HCT116 (cell line): ENCODE measurements around the gene KRTAP10-9. TPM values are rescaled to one million over a fixed set of nuclear protein-coding genes. Genes with fewer than 3 reads are reported as not detected.

Experiments used
- ATAC-seq: fragments of 200-7000 bp; cut with Tn5 transposase; 2 replicates; pipeline ENCODE4 v1.9.1; 2020; ENCODE audit warnings: mild to moderate bottlenecking, moderate library complexity
- BruUV-seq: library from RNA; stranded (reverse); fragments of 400-500 nt; replicated peaks from 2 replicates; lab custom pipeline; 2021; lab: Mats Ljungman, UMichigan
- CTCF ChIA-PET: fragments of 300-600 bp; sonication (Branson Sonifier 250); formaldehyde crosslinking; loops from one replicate; lab custom pipeline; 2021; ENCODE audit warnings: antibody characterized with exemption; lab: Charles Lee
- POLR2A ChIA-PET: fragments of 300-600, 350-600 bp; sonication (Branson Sonifier 250); formaldehyde crosslinking; loops from one replicate; lab custom pipeline; 2021; ENCODE audit warnings: antibody characterized with exemption; lab: Charles Lee
- RAD21 ChIA-PET, 2 experiments: fragments of 300-600 bp; sonication (Branson Sonifier 250); formaldehyde crosslinking; loops; one replicate each; lab custom pipeline; 2023; ENCODE audit warnings: low total read pairs in 2 of 2; ENCODE audit not compliant: uncharacterized antibody in 2 of 2, unreplicated experiment in 2 of 2, low non-redundant PET in 1 of 2; lab: Charles Lee
- DNase-seq: peaks from one replicate; pipeline ENCODE4 v3.0.0-alpha.2; 2010; ENCODE audit warnings: low read depth, low spot score
- H2AFZ ChIP-seq: fragments of 200-600 bp; shearing (Covaris generic), sonication (generic); 2 replicates; pipeline ENCODE4 v1.6.1; 2017; ENCODE audit warnings: low read depth, mixed run types, mixed read lengths, antibody characterized with exemption, low read length; ENCODE audit not compliant: poor library complexity, severe bottlenecking
- H3K27ac ChIP-seq: 2 replicates; pipeline ENCODE4 v1.5.1; 2012; ENCODE audit warnings: low read depth, low read length
- H3K27me3 ChIP-seq: fragments of 200-600 bp; sonication (generic); 2 replicates; pipeline ENCODE4 v1.6.1; 2016; ENCODE audit warnings: mixed run types, low read length, mixed read lengths; ENCODE audit not compliant: insufficient read depth
- H3K36me3 ChIP-seq, 2 experiments: fragments of 200-500 bp in 1 of 2; fragments of 200-600 bp in 1 of 2; sonication (Bioruptor generic) in 1 of 2; sonication (generic) in 1 of 2; 2 replicates each; pipeline versions ENCODE4 v1.5.1 to v1.6.1; 2014 to 2016; ENCODE audit warnings: low read length in 2 of 2, inconsistent platforms in 1 of 2, mixed read lengths in 1 of 2, mixed run types in 1 of 2; ENCODE audit not compliant: insufficient read depth in 2 of 2, control insufficient read depth in 1 of 2
- H3K4me1 ChIP-seq, 2 experiments: fragments of 200-600 bp in 1 of 2; sonication (generic) in 1 of 2; 2 replicates each; pipeline versions ENCODE4 v1.5.1 to v1.6.1; 2012 to 2017; ENCODE audit warnings: low read length in 2 of 2, inconsistent platforms in 1 of 2, mild to moderate bottlenecking in 1 of 2, mixed read lengths in 1 of 2, mixed run types in 1 of 2, moderate library complexity in 1 of 2; ENCODE audit not compliant: insufficient read depth in 2 of 2, control insufficient read depth in 1 of 2
- H3K4me2 ChIP-seq: fragments of 200-600 bp; sonication (generic); 2 replicates; pipeline ENCODE4 v1.6.1; 2017; ENCODE audit warnings: mixed run types, low read length, mixed read lengths
- H3K4me3 ChIP-seq, 2 experiments: fragments of 200-600 bp in 1 of 2; sonication (generic) in 1 of 2; replicated peaks in 1 of 2; 2 replicates each; pipeline ENCODE4 v1.5.1; 2011 to 2016; ENCODE audit warnings: low read length in 2 of 2, control low read depth in 1 of 2, low read depth in 1 of 2, mild to moderate bottlenecking in 1 of 2, mixed read lengths in 1 of 2, mixed run types in 1 of 2
- H3K79me2 ChIP-seq: fragments of 200-600 bp; sonication (generic); 2 replicates; pipeline ENCODE4 v1.6.1; 2017; ENCODE audit warnings: mild to moderate bottlenecking, mixed run types, low read length, moderate library complexity, mixed read lengths; ENCODE audit not compliant: insufficient read depth
- H3K9ac ChIP-seq: fragments of 200-600 bp; sonication (generic); 2 replicates; pipeline ENCODE4 v1.6.1; 2016; ENCODE audit warnings: low read length, mixed read lengths
- H3K9me2 ChIP-seq: fragments of 200-600 bp; sonication (generic), shearing (Covaris generic); 2 replicates; pipeline ENCODE4 v1.6.1; 2017; ENCODE audit warnings: mixed run types, mild to moderate bottlenecking, moderate library complexity; ENCODE audit not compliant: insufficient read depth
- H3K9me3 ChIP-seq, 2 experiments: fragments of 200-500 bp in 1 of 2; fragments of 200-600 bp in 1 of 2; sonication (Bioruptor generic) in 1 of 2; sonication (generic) in 1 of 2; 2 replicates each; pipeline ENCODE4 v1.6.1; 2014 to 2017; ENCODE audit warnings: low read length in 2 of 2, mixed read lengths in 2 of 2, inconsistent platforms in 1 of 2, low read depth in 1 of 2, mild to moderate bottlenecking in 1 of 2, mixed run types in 1 of 2, moderate library complexity in 1 of 2; ENCODE audit not compliant: control insufficient read depth in 1 of 2, insufficient read depth in 1 of 2
- H4K20me1 ChIP-seq: fragments of 200-600 bp; sonication (generic), shearing (Covaris generic); 2 replicates; pipeline ENCODE4 v1.6.1; 2017; ENCODE audit warnings: mixed run types, mild to moderate bottlenecking, moderate library complexity; ENCODE audit not compliant: insufficient read depth
- ATF3 ChIP-seq: IDR thresholded peaks from 2 replicates; pipeline ENCODE4 v1.6.1; 2012
- CBX3 ChIP-seq: IDR thresholded peaks from 2 replicates; pipeline ENCODE4 v1.6.1; 2012; ENCODE audit warnings: low read depth
- ELF1 ChIP-seq: IDR thresholded peaks from 2 replicates; pipeline ENCODE4 v1.6.1; 2012; ENCODE audit warnings: low read depth, borderline replicate concordance
- EZH2 ChIP-seq: fragments of 200-600 bp; sonication (generic); IDR thresholded peaks from 2 replicates; pipeline ENCODE4 v1.6.1; 2017; ENCODE audit warnings: antibody characterized with exemption, mixed run types
- EZH2phosphoT487 ChIP-seq: fragments of 200-600 bp; IDR thresholded peaks from 2 replicates; pipeline ENCODE4 v1.6.1; 2018; ENCODE audit warnings: antibody characterized with exemption, borderline replicate concordance
- JUND ChIP-seq: IDR thresholded peaks from 2 replicates; pipeline ENCODE4 v1.6.1; 2012
- POLR2A ChIP-seq: IDR thresholded peaks from 2 replicates; pipeline ENCODE4 v1.7.0; 2011; ENCODE audit warnings: borderline replicate concordance; ENCODE audit not compliant: insufficient read depth, insufficient read length; ENCODE audit errors: extremely low read depth
- POLR2AphosphoS5 ChIP-seq: IDR thresholded peaks from 2 replicates; pipeline ENCODE4 v1.6.1; 2011; ENCODE audit warnings: mild to moderate bottlenecking, low read depth, low read length, moderate library complexity
- RAD21 ChIP-seq: IDR thresholded peaks from 2 replicates; pipeline ENCODE4 v1.6.1; 2012; ENCODE audit warnings: low read depth, mild to moderate bottlenecking
- SIN3A ChIP-seq: IDR thresholded peaks from 2 replicates; pipeline ENCODE4 v1.6.1; 2012; ENCODE audit warnings: low read depth
- SP1 ChIP-seq: IDR thresholded peaks from 2 replicates; pipeline ENCODE4 v1.6.1; 2012; ENCODE audit warnings: low read depth
- TCF7L2 ChIP-seq: IDR thresholded peaks from 2 replicates; pipeline ENCODE4 v1.7.0; 2011; ENCODE audit warnings: borderline replicate concordance, inconsistent platforms; ENCODE audit not compliant: insufficient read depth, insufficient read length; ENCODE audit errors: extremely low read depth
- ZBTB33 ChIP-seq: IDR thresholded peaks from 2 replicates; pipeline ENCODE4 v1.6.1; 2011; ENCODE audit warnings: mild to moderate bottlenecking, low read length, moderate library complexity; ENCODE audit not compliant: insufficient replicate concordance; ENCODE audit errors: extremely low read depth
- ZFX ChIP-seq: fragments of 450-650 bp; IDR thresholded peaks from 2 replicates; pipeline ENCODE4 v1.6.1; 2017
- ZNF274 ChIP-seq: fragments of 200-500 bp; sonication (Bioruptor generic); IDR thresholded peaks from 2 replicates; pipeline ENCODE4 v1.6.1; 2014; ENCODE audit warnings: mild to moderate bottlenecking, low read depth, low read length, inconsistent platforms
- intact Hi-C: fragments of 100-400 bp; cut with micrococcal nuclease; formaldehyde crosslinking; loops from 2 replicates; pipeline ENCODE4 v1.10.0; 2022
- total RNA-seq: library from RNA; stranded (reverse); gene quantifications from one replicate; pipeline ENCODE4 v1.2.1, GENCODE V29; 2021; ENCODE audit not compliant: unreplicated experiment

The KRTAP10-9 gene
- total RNA-seq, 1 experiment from 2014 or later = not detected

GRCh38 chr21:44592446-44593311 is 34.2 kb upstream of the KRTAP10-9 start, which contains the start of gene KRTAP10-6:
Gene KRTAP10-6, minus strand, starts transcription at chr21:44592505. Its CDS starts 21 bp downstream, at chr21:44592484.
- Histone ChIP-seq H3K9me2 (no peaks in the 10 kb centered on the region), H3K9ac (no peak within 1 kb of the TSS), H3K4me1 (no peaks in the 10 kb centered on the region; a peak in 1 of 4 replicates), H3K79me2 (no peaks in the 10 kb centered on the region), H3K27ac (no peak within 1 kb of the TSS), H3K4me3 (no peak within 1 kb of the TSS), H3K27me3 (no peaks in the 10 kb centered on the region), H4K20me1 (no peaks in the 10 kb centered on the region), H2AFZ (no peak within 1 kb of the TSS), H3K36me3 (no peaks in the 10 kb centered on the region), H3K4me2 (no peak within 1 kb of the TSS), H3K9me3 (no peaks in the 10 kb centered on the region)
- ChIA-PET RAD21 (no interaction called here), POLR2A (no interaction called here), CTCF (no interaction called here)
- ATAC-seq (no peak), DNase-seq (no peak)
- intact Hi-C loops = no loop called here
- BruUV-seq = no TSS peak
- no peak for TF ChIP-seq CBX3
- TF ChIP-seq ZFX = no peak
- no peak for TF ChIP-seq EZH2phosphoT487
- no peak for TF ChIP-seq SP1
- no peak for TF ChIP-seq POLR2AphosphoS5
- no peak for TF ChIP-seq EZH2
- TF ChIP-seq TCF7L2 = no peak
- TF ChIP-seq POLR2A = no peak
- no peak for TF ChIP-seq ATF3
- TF ChIP-seq JUND = no peak
- TF ChIP-seq ZNF274 = no peak
- no peak for TF ChIP-seq RAD21
- TF ChIP-seq SIN3A = no peak
- no peak for TF ChIP-seq ELF1
- no peak for TF ChIP-seq ZBTB33
